Breast epithelium (tissue), 3 donors: ENCODE measurements around the gene DIP2A.

ENCODE experiments used
- POLR2A ChIP-seq: fragments of 450-650 bp; IDR thresholded peaks from one replicate; pipeline ENCODE4 v1.6.1; 2016; ENCODE audit warnings: antibody characterized with exemption, mild to moderate bottlenecking, moderate library complexity
- POLR2AphosphoS5 ChIP-seq, 3 donors: sonication (generic); formaldehyde crosslinking; IDR thresholded peaks; one replicate each; pipeline ENCODE4 v1.6.1; 2017; ENCODE audit warnings: antibody characterized with exemption in 3 of 3

DNA sequence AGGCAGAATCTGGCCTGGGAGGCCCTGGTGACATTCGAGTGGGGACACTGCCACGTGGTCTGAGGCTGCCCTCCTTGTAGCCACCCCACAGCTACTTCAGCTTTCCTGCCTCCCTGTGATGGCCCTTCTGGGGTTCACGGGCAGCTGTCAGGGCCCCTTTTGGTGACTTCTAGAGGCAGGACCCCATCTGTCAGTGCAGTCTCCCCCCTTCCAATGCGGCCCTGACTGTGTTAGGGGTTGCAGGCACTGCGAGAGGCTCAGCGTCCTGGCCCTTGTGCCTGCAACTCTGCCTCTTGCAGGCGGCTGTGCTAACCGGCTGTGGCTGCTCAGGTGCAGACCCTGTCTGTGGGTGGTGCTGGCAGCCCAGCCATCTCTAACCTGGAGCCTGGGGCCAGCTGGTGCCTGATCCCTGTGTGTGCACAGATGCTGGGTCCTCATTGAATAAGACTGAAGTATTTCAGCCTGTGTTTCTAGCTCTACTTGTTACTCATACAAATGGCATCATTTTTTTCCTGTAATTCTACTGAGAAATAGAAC, 84.0 kb downstream of the DIP2A start:
- TF ChIP-seq POLR2AphosphoS5 (IDR thresholded peaks at IDR 0.05) = no peak
- no peak for TF ChIP-seq POLR2A
